ENCODE data around the gene KLHL3.
"Not testable (repeated sequence)": the region's sequence is repeated elsewhere in the genome, so short reads cannot be mapped to it uniquely, and the experiment has no call there.

The KLHL3 gene

GRCh38 chr5:137735555-137736284, at the start of gene KLHL3:
TSS of gene KLHL3 (minus strand) at chr5:137736089. CDS start at chr5:137735646, 443 bp downstream.
- DNase-seq = peak; percentile 50

- DNase-seq = no peak
Measured at GRCh38 chr5:137782984-137783536, 47.2 kb upstream of the KLHL3 start.

- DNase-seq = no peak
Measured at GRCh38 chr5:137782055-137782454, 46.2 kb upstream of the KLHL3 start.

DNA sequence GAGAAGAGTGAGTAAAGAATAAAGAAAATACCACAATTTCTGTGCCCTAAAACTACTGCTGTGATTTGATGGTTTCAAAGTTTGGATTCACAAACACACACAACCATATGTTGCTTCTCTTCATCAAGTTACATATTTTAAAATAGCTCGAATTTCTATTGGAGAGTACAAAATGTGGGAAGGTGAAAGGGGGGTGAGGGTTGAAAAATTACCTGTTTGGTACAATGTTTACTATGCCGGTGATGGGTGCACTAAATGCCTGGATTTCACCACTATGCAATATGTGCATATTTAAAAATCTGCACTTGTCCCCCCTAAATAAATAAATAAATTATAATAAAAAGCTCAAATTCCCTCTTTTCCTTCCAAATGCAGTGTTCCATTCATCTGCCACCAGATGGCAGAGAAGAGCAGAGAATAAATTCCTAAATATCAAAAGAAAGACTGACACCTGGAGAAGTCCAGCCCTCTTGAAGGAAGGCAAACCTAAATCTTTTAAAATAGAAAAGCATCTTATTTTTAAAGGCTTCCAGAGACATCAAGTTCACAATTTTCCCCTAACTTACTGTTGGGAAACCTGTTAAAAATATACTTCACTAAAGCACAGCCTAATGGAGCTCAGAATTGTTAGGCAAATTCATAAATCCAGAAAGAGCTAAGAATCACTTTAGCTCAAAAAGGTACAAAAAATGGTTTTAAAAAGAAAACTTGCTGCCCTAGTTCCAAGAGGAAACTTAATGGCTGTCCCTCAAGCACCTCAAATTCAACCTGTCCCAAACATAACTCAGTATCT, 43.1 kb upstream of the KLHL3 start:
- peak; percentile 6 for DNase-seq

DNA sequence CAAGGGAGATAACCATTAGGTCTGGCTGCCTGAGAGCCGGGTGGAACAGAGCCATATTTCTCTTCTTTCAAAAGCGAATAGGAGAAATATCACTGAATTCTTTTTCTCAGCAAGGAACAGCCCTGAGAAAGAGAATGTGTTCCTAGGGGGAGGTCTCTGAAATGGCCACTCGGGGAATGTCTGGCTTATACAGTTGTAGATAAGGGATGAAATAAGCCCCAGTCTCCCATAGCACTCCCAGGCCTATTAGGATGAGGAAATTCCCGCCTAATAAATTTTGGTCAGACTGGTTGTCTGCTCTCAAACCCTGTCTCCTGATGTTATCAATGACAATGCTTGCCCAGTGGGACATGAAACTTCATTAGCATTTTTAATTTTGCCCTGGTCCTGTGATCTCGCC, 32.0 kb upstream of the KLHL3 start:
- DNase-seq = not testable (repeated sequence)

- no peak for DNase-seq
Measured at GRCh38 chr5:137761566-137761965, 25.7 kb upstream of the KLHL3 start.

DNA sequence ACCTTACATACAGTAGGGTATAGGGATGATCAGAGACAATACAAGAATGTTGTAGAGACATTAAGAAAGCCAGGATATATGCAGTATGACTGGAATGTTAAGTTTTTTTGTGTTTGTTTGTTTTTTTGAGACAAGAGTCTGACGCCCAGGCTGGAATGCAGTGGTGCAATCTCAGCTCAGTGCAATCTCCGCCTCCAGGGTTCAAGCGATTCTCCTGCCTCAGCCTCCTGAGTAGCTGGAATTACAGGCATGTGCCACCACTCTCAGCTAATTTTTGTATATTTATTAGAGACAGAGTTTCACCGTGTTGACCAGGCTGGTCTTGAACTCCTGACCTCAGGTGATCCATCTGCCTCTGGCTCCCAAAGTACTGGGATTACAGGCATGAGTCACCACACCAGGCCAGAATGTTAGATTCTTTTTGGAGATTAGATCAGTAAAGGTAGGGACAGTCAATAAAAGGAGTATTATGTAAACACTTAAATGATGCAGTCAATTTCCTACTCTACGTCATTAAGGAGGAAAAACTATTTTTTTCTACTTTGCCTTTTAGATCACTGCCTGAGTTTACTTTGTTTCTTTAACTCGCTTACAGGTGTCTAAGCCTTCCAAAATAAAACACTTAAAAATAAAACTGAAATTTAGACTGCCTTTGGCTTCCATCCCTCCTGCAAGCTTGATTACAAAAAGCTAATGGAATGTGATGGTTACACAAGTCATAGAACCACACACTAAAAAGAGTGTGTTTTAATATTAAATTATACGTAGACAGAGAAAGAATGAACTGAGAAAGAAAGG, 25.0 kb upstream of the KLHL3 start:
- no peak for DNase-seq

DNA sequence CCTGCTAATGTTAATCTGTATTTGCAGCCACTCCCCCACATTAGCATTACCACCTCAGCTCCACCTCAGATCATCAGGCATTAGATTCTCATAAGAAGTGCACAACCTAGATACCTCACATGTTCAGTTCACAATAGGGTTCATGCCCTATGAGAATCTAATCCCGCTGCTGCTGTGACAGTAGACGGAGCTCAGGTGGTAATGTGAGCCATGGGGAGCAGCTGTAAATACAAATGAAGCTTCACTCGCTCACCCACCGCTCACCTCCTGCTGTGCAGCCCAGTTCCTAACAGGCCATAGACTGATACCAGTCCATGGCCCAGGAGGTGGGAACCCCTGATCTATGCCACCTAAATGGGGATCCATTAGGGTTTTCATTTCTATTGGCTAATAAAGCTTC, 24.4 kb upstream of the KLHL3 start:
- no peak for DNase-seq

DNA sequence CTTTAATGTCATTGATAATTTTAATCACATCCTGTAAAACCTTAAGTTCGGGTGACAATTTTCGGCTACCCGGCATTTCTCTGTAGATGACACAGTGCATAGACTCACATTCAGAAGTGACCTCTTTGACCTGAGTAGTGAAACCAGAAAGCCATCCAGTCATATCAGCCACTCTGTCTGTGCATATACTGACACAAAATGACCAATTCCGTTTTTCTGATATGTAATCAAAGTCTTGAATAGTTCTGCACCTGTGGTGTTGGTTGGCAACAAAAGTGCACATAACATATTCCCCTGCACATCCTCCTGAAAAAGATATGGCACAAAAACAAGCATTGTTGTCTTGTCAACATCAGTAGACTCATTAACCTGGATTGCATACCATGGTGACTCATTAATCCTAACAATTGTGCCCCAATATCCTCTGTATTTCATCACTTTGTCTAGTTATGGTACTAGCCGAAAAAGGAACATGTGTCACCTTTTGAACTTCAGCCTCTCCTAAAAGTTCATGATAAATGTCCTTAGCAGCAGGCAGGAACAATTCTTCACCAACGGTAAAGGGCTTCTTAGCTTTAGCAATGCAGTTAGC, 22.9 kb upstream of the KLHL3 start:
- DNase-seq = no peak

- no peak for DNase-seq
Measured at GRCh38 chr5:137758121-137758520, 22.2 kb upstream of the KLHL3 start.

GRCh38 chr5:137757634-137758033, 21.7 kb upstream of the KLHL3 start:
- DNase-seq = no peak

DNA sequence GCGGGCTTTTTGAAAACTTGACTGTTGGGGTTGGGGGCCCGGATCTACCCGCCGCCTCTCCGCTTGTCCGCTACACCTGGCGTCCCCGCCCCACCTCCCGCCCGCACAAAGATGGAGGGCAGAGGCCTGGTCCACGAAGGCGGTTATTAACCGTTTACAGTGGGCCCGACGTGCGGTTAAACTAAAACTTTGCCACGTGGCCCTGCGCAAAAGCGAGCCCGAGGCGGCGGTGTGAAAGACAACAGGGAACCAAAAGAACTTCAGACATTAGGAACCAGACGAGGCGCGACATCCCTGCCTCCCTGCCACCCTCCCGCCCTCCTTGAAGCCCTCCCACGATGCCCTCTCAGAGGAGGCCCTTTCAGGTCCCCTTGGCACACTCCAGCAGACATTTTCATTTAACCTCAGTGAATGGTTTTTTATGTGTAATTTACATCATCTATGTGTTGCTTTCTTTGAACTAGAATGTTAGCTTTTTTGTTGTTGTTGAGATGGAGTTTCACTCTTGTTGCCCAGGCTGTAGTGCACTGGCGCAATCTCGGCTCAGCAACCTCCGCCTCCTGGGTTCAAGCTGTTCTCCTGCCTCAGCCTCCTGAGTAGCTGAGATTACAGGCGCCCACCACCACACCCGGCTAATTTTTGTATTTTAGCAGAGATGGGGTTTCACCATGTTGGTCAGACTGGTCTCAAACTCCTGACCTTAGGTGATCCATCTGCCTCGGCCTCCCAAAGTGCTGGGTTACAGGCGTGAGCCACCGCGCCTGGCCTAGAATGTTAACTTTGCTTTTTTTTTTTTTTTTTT, 19.3 kb upstream of the KLHL3 start:
- DNase-seq = peak; percentile 23

GRCh38 chr5:137754188-137754960, 18.5 kb upstream of the KLHL3 start, which contains the start of gene HNRNPA0:
TSS of gene HNRNPA0 (minus strand) at chr5:137754363. CDS start at chr5:137754066, 297 bp downstream.
- DNase-seq = peak; percentile 88

DNA sequence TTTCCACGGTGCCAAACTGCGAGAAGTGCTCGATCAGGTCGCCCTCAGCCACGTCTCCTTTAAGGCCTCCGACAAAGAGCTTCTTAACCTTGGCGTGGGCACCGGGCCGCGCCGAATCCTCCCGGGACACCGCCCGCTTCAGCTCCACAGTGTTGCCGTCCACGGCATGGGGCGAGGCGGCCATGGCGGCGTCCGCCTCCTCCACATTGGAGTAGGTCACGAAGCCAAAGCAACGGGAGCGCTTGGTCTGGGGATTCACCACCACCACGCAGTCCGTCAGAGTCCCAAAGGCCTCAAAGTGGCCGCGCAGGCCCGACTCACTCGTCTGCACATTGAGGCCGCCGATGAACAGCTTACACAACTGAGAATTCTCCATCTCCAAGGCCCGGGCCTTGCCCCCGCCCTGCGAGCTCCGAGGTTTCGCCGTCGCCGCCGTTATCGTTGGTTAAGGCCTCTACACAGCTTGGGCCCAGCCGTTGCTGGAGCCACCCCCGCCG, 17.9 kb upstream of the KLHL3 start:
- DNase-seq = no peak

GRCh38 chr5:137752905-137753690, 17.2 kb upstream of the KLHL3 start:
- DNase-seq = no peak

GRCh38 chr5:137751869-137752491, 16.1 kb upstream of the KLHL3 start:
- peak; percentile 3 for DNase-seq

- DNase-seq = no peak
Measured at GRCh38 chr5:137750436-137750835, 14.5 kb upstream of the KLHL3 start.

GRCh38 chr5:137747848-137748247, 12.0 kb upstream of the KLHL3 start:
- no peak for DNase-seq

DNA sequence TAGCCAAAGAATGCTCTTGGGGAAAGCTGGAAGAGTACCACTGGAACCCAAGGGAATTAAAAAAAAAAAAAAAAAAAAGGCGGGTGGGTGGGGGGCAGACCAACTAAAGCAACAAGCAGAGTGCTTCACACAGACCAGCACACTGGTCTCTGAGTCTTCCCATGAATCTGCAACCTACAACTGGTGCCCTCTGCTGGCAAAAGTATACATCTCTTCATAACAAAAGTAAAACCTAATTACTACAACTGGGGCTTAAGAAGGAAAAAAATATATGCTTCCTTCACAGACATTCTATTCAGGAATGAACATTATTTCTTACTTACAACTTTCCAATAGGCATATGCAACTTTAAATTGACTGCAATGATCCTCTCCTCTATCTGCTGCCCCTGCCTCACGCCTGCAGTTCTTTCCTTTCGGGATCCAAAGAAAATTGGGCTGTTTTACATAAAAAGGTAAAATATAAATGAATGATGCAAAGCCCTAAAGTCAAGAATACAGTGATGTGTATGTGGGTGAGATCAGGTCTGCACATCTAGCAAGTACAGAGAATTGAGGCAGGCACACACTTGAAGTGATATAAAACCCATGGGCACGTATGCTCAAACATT, 7.2 kb upstream of the KLHL3 start:
- peak; percentile 46 for DNase-seq
